CD4-positive, alpha-beta T cell treated with Interleukin-2 at 100 ng/mL for 4 hours (primary cell): ENCODE measurements around the gene SH3TC1.

Experiments
- DNase-seq: peaks from one replicate; pipeline ENCODE4 v3.0.0-alpha.2; 2020; ENCODE audit warnings: low spot score

SH3TC1 gene

GRCh38 chr4:8198906-8199593, at the start of gene SH3TC1:
SH3TC1 (plus strand) TSS chr4:8199290; CDS start chr4:8205195, 5,905 bp downstream.
- peak; percentile 59 for DNase-seq

- no peak for DNase-seq
Measured at GRCh38 chr4:8149664-8150063, 49.4 kb upstream of the SH3TC1 start.

GRCh38 chr4:8150152-8151090, 48.7 kb upstream of the SH3TC1 start:
- DNase-seq = no peak

GRCh38 chr4:8151165-8151650, 47.9 kb upstream of the SH3TC1 start:
- DNase-seq = no peak

- DNase-seq = no peak
Measured at GRCh38 chr4:8152090-8152864, 46.8 kb upstream of the SH3TC1 start.

GRCh38 chr4:8152865-8153257, 46.2 kb upstream of the SH3TC1 start:
- no peak for DNase-seq

GRCh38 chr4:8153441-8153840, 45.6 kb upstream of the SH3TC1 start:
- DNase-seq = no peak

- DNase-seq = no peak
Measured at GRCh38 chr4:8155048-8155447, 44.0 kb upstream of the SH3TC1 start.

GRCh38 chr4:8155660-8156421, 43.2 kb upstream of the SH3TC1 start:
- DNase-seq = no peak

GRCh38 chr4:8156617-8157016, 42.5 kb upstream of the SH3TC1 start:
- no peak for DNase-seq

- no peak for DNase-seq
Measured at GRCh38 chr4:8157496-8157895, 41.6 kb upstream of the SH3TC1 start.

- DNase-seq = no peak
Measured at GRCh38 chr4:8157944-8158709, 41.0 kb upstream of the SH3TC1 start.

- peak; percentile 99 for DNase-seq
Measured at GRCh38 chr4:8158710-8159536, 40.2 kb upstream of the SH3TC1 start, which contains the start of gene ABLIM2. ABLIM2 (minus strand) TSS chr4:8158813; CDS start chr4:8158689, 124 bp downstream.

GRCh38 chr4:8159537-8160232, 39.4 kb upstream of the SH3TC1 start:
- DNase-seq = no peak

- DNase-seq = no peak
Measured at GRCh38 chr4:8160233-8160560, 38.9 kb upstream of the SH3TC1 start.

- DNase-seq = no peak
Measured at GRCh38 chr4:8160572-8160971, 38.5 kb upstream of the SH3TC1 start.

- DNase-seq = no peak
Measured at GRCh38 chr4:8162625-8163024, 36.5 kb upstream of the SH3TC1 start.

- DNase-seq = no peak
Measured at GRCh38 chr4:8163026-8163425, 36.1 kb upstream of the SH3TC1 start.
